K562 (cell line): Measurements from ENCODE around the gene LMAN2L. TPM values are rescaled to one million over a fixed set of nuclear protein-coding genes. Genes with fewer than 3 reads are reported as not detected.

Experiments
- ATAC-seq: fragments of 200-7000 bp; cut with Tn5 transposase; 3 replicates; pipeline ENCODE4 v1.9.1; 2020; ENCODE audit warnings: moderate library complexity
- BruUV-seq: library from RNA; stranded (reverse); fragments of 400-500 nt; replicated peaks from 2 replicates; lab custom pipeline; 2021; lab: Mats Ljungman, UMichigan
- CTCF ChIA-PET: fragments of 300-600 bp; formaldehyde crosslinking; extraction: SDS; loops from one replicate; lab custom pipeline; 2021; ENCODE audit warnings: low intra/inter-chr PET ratio; lab: Yijun Ruan, JAX
- POLR2A ChIA-PET: fragments of 300-600, 350-650 bp; sonication (Branson Sonifier 250); formaldehyde crosslinking; extraction: SDS; loops from one replicate; lab custom pipeline; 2021; ENCODE audit warnings: antibody characterized with exemption, inconsistent platforms; lab: Yijun Ruan, JAX
- DNase-seq, 4 experiments: peaks; one replicate each; pipeline versions ENCODE4 v3.0.0 to v3.0.0-alpha.2; 2011 to 2018; ENCODE audit warnings: low spot score in 3 of 4, mixed read lengths in 3 of 4; ENCODE audit errors: extremely low read depth in 1 of 4
- FAIRE-seq: peaks from 2 replicates; lab custom pipeline; 2011; peaks lifted over from hg19 to GRCh38; lab: Jason Lieb, UNC
- H2AFZ ChIP-seq: 2 replicates; pipeline ENCODE4 v1.6.0; 2011; ENCODE audit warnings: low read depth, low read length, control low read depth, inconsistent platforms
- H3K27ac ChIP-seq: fragments of 200-600 bp; 3 replicates; pipeline ENCODE4 v1.8.0; 2011; ENCODE audit warnings: low read depth, mild to moderate bottlenecking, control low read depth, inconsistent platforms, low read length, moderate library complexity, mixed read lengths; ENCODE audit errors: extremely low read depth
- H3K27me3 ChIP-seq, 2 experiments: fragments of 300-600 bp in 1 of 2; 2 replicates in 1 of 2; 3 replicates in 1 of 2; pipeline versions ENCODE4 v1.6.0 to v1.8.0; 2011; ENCODE audit warnings: inconsistent platforms in 2 of 2, low read length in 2 of 2, mild to moderate bottlenecking in 1 of 2, mixed read lengths in 1 of 2, moderate library complexity in 1 of 2; ENCODE audit not compliant: control insufficient read depth in 2 of 2, insufficient read depth in 2 of 2
- H3K36me3 ChIP-seq: fragments of 300-600 bp; 3 replicates; pipeline ENCODE4 v1.8.0; 2011; ENCODE audit warnings: mild to moderate bottlenecking, low read length, inconsistent platforms; ENCODE audit not compliant: control insufficient read depth, insufficient read depth
- H3K4me1 ChIP-seq, 2 experiments: fragments of 200-600 bp in 1 of 2; replicated peaks in 1 of 2; 2 replicates in 1 of 2; 3 replicates in 1 of 2; pipeline versions ENCODE4 v1.5.1 to v1.8.0; 2011; ENCODE audit warnings: inconsistent platforms in 2 of 2, low read length in 2 of 2, mild to moderate bottlenecking in 1 of 2, mixed read lengths in 1 of 2, moderate library complexity in 1 of 2; ENCODE audit not compliant: control insufficient read depth in 2 of 2, insufficient read depth in 2 of 2
- H3K4me2 ChIP-seq: 2 replicates; pipeline ENCODE4 v1.6.1; 2011; ENCODE audit warnings: low read length, control low read depth, inconsistent platforms, mixed read lengths; ENCODE audit not compliant: insufficient read depth
- H3K4me3 ChIP-seq: fragments of 200-600 bp; sonication (generic), shearing (Covaris generic); 2 replicates; pipeline ENCODE4 v1.5.1; 2016; ENCODE audit warnings: control low read depth, inconsistent platforms
- H3K79me2 ChIP-seq: fragments of 200-600 bp; 3 replicates; pipeline ENCODE4 v1.8.0; 2011; ENCODE audit warnings: low read length, inconsistent platforms; ENCODE audit not compliant: control insufficient read depth, insufficient read depth
- H3K9ac ChIP-seq, 2 experiments: 2 replicates each; pipeline versions ENCODE4 v1.6.0 to v1.6.1; 2011; ENCODE audit warnings: low read depth in 2 of 2, low read length in 2 of 2, control low read depth in 1 of 2, inconsistent platforms in 1 of 2, mild to moderate bottlenecking in 1 of 2, mixed read lengths in 1 of 2; ENCODE audit not compliant: insufficient read depth in 1 of 2
- H3K9me1 ChIP-seq: one replicate; pipeline ENCODE4 v1.6.0; 2011; ENCODE audit warnings: inconsistent platforms, mild to moderate bottlenecking, low read length, moderate library complexity; ENCODE audit not compliant: control insufficient read depth, insufficient read depth
- H3K9me3 ChIP-seq: replicated peaks from 2 replicates; pipeline ENCODE4 v1.5.1; 2011; ENCODE audit warnings: low read depth, low read length, inconsistent platforms; ENCODE audit not compliant: control insufficient read depth, insufficient read depth
- H4K20me1 ChIP-seq: replicated peaks from 2 replicates; pipeline ENCODE4 v1.6.1; 2011; ENCODE audit warnings: low read length, inconsistent platforms, mixed read lengths; ENCODE audit not compliant: control insufficient read depth, insufficient read depth
- CHD2 ChIP-seq: IDR thresholded peaks from 2 replicates; pipeline ENCODE4 v1.6.1; 2011; ENCODE audit warnings: low read depth, low read length
- HBP1 ChIP-seq: fragments of 450-650 bp; formaldehyde crosslinking; IDR thresholded peaks from 2 replicates; pipeline ENCODE4 v1.4.0; 2022; ENCODE audit warnings: missing genetic modification characterization
- SMAD2 ChIP-seq: fragments of 150-350 bp; IDR thresholded peaks from 2 replicates; pipeline ENCODE4 v1.6.1; 2014; ENCODE audit warnings: low read depth, mild to moderate bottlenecking, low read length
- SMARCB1 ChIP-seq: IDR thresholded peaks from 2 replicates; pipeline ENCODE4 v1.6.1; 2011; ENCODE audit warnings: improper control_type of control experiment, low read depth; ENCODE audit not compliant: insufficient read length
- STAT5A ChIP-seq: IDR thresholded peaks from 2 replicates; pipeline ENCODE4 v1.6.1; 2012; ENCODE audit warnings: low read length, inconsistent platforms, borderline replicate concordance
- SUPT5H ChIP-seq: fragments of 450-650 bp; IDR thresholded peaks from 2 replicates; pipeline ENCODE4 v1.6.1; 2016
- THAP12 ChIP-seq: fragments of 250-450 bp; sonication (Bioruptor Pico); IDR thresholded peaks from 2 replicates; pipeline ENCODE4 v1.9.0; 2021; ENCODE audit warnings: mild to moderate bottlenecking, inconsistent platforms
- ZC3H8 ChIP-seq: fragments of 450-650 bp; IDR thresholded peaks from 2 replicates; pipeline ENCODE4 v1.6.1; 2017
- ZNF354B ChIP-seq: fragments of 250-450 bp; sonication (Bioruptor Pico); IDR thresholded peaks from 2 replicates; pipeline ENCODE4 v1.4.0; 2020
- ZNF780A ChIP-seq: fragments of 250-450 bp; sonication (Bioruptor Pico); IDR thresholded peaks from 2 replicates; pipeline ENCODE4 v1.5.0; 2021; ENCODE audit warnings: mild to moderate bottlenecking
- WGBS: fragments of 100-300 bp; shearing (Covaris generic); methylation state at CpG from one replicate; pipeline ENCODE4 v1.1.6; 2016; ENCODE audit warnings: low coverage, mixed read lengths; ENCODE audit not compliant: insufficient coverage; ENCODE audit errors: missing lambda C conversion rate; 5-methylcytosine and 5-hydroxymethylcytosine counted together
- in situ Hi-C: fragments of 300-500 bp; cut with MboI; formaldehyde crosslinking; loops from 4 replicates; pipeline ENCODE4 v1.15.0; 2018; ENCODE audit warnings: inconsistent platforms, mixed read lengths
- intact Hi-C: fragments of 100-400 bp; cut with micrococcal nuclease; formaldehyde crosslinking; loops from 2 replicates; pipeline ENCODE4 v1.14.2; 2022
- polyA plus RNA-seq, 8 experiments: library from polyadenylated mRNA; depleted of rRNA in 4 of 8; stranded (reverse) in 5 of 8; unstranded in 3 of 8; fragments of >200 nt; fragmentation: Nextera tagmentation in 2 of 8; fragmentation: Illumina TruSeq in 1 of 8; extraction: Ambion mirVana in 2 of 8; extraction: Trizol in 1 of 8; gene quantifications; 2 replicates each; pipeline versions ENCODE4 v1.2.1 to v1.2.3, GENCODE V29; 2011 to 2014; ENCODE audit warnings: inconsistent platforms in 1 of 8, missing spikeins in 1 of 8
- total RNA-seq, 7 experiments: library from RNA; depleted of rRNA in 6 of 7; stranded (reverse); fragments of >200 nt in 6 of 7; fragmentation: Illumina TruSeq in 2 of 7; extraction: Trizol in 2 of 7; gene quantifications; 2 replicates each; pipeline versions ENCODE4 v1.2.1 to v1.2.3, GENCODE V29; 2011 to 2021; ENCODE audit warnings: low replicate concordance in 1 of 7

LMAN2L gene
- total and polyA plus RNA-seq, 9 of the 15 experiments (the other 6 are each of a cell fraction or from before 2014, with no cell fraction given): 7.2 to 37.7 (median 12.5) TPM

GRCh38 chr2:96775160-96775559 lies 35.3 kb upstream of the LMAN2L start:
- Histone ChIP-seq H3K4me3 (no peak overlapping the region), H2AFZ (no peak overlapping the region), H3K4me2 (no peak overlapping the region), H3K9ac (no peak overlapping the region), H3K27me3 (no peaks in the 10 kb centered on the region), H3K9me1 (no peaks in the 10 kb centered on the region), H4K20me1 (no peaks in the 10 kb centered on the region), H3K27ac (no peak overlapping the region), H3K4me1 (peaks cover 0 to 14% of the 10 kb centered on the region in 2 experiments; a peak in 2 of 5 replicates), H3K36me3 (no peaks in the 10 kb centered on the region), H3K9me3 (no peaks in the 10 kb centered on the region), H3K79me2 (no peaks in the 10 kb centered on the region; the same call in 2 of the 3 replicates)
- no peak for TF ChIP-seq CHD2
- TF ChIP-seq ZNF354B (CRISPR knock-in tag): no peak
- no peak for TF ChIP-seq STAT5A
- TF ChIP-seq THAP12 (CRISPR knock-in tag): no peak
- TF ChIP-seq SMARCB1: no peak
- TF ChIP-seq ZC3H8: no peak
- no peak for TF ChIP-seq ZNF780A
- TF ChIP-seq HBP1 (CRISPR knock-in tag): no peak
- no peak for TF ChIP-seq SMAD2
- no peak for TF ChIP-seq SUPT5H
- intact Hi-C loops (no loop called here), in situ Hi-C loops (no loop called here)
- no peak for DNase-seq
- POLR2A ChIA-PET: interaction anchor here (0.8 to 2.8 kb wide), 2 partner anchors 10 to 13 kb away, joined by 3 to 15 read pairs; partner anchors contain the start of gene CNNM4
- BruUV-seq: no TSS peak
- FAIRE-seq: no peak
- WGBS: 0% methylated on average over 1 of the region's 1 CpG
- CTCF ChIA-PET: interaction anchor here (0.7 kb wide), 1 partner anchor 9 kb away, joined by 3 read pairs; no protein-coding TSS in a partner anchor
- ATAC-seq: no peak
